ENCODE results near the gene SLC12A7. TPM values are rescaled to one million over a fixed set of nuclear protein-coding genes. Genes with fewer than 3 reads are reported as not detected.

The SLC12A7 gene
- total and polyA plus RNA-seq, 2 of the 13 experiments (the other 11 are each of a cell fraction or from before 2014, with no cell fraction given), result 14.0 to 18.5 TPM

DNA sequence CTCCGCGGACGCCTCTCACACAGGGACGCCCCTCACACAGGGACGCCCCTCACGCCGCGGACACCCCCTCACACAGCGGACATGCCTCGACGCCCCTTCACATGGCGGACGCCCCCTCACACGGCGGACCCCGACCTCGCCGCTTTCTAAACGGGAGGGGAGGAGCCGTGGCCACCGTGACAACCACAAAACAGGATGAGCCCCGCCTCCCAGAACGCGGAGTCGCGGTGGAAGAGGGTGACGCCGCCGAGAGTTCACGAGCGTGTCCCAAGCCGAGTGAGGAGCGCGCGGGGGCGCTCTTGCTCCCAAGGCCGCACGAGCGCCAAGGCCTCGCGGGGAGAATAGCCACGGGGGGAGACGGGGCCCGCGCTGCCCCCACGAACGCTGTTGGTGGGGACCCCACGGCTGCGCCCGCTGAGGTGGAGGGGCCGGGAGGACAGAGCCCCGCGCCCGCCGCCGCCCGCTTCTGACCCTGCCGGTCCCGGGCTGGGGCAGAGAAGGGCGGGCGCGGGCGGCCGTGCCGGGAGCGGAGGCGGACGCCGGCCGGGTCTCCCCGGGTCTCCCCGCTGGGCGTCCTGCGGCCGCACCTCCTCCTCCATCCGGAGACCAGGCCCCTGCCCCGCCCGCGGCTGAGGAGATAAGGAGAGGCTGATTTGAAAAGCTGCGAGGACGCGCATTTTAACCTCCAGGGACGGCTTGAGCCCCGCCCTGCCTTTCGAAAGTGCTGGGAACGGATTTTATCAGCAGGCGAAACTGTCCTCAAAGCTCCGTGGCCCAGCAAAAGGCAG, 107.2 kb downstream of the SLC12A7 start:
- POLR2A ChIA-PET, result no interaction called here
- peak; percentile 46 for ATAC-seq
- DNase-seq (ENCODE audit: low spot score), result no peak
- Histone ChIP-seq H2AFZ (ENCODE audit: low read length) (no peak overlapping the region), H4K20me1 (ENCODE audit: insufficient read depth, low read length) (0 out of 2 replicates have a peak, but pooled peaks cover 3% of the 10 kb centered on the region), H3K79me2 (ENCODE audit: insufficient read depth, low read length) (no peaks in the 10 kb centered on the region), H3K9me3 (ENCODE audit: low read length) (no peaks in the 10 kb centered on the region), H3K9ac (ENCODE audit: insufficient read depth, low read depth, low read length) (no peak overlapping the region), H3K27me3 (ENCODE audit: control insufficient read depth in 1 of 2, insufficient read depth in 2 of 2, low read length in 2 of 2) (peaks cover 9 to 80% of the 10 kb centered on the region in 2 experiments), H3K4me2 (ENCODE audit: low read depth, low read length) (peak overlapping the region; percentile 67), H3K4me3 (replicated peaks in 1 of 3; ENCODE audit: insufficient read depth in 1 of 3, low read depth in 2 of 3, low read length in 3 of 3) (peak overlapping the region; percentile 34 to 67 (median 40); a peak in 5 of 6 replicates), H3K4me1 (ENCODE audit: insufficient read depth, low read length) (peaks cover 43% of the 10 kb centered on the region), H3K36me3 (replicated peaks in 1 of 2; ENCODE audit: control insufficient read depth in 1 of 2, insufficient read depth in 2 of 2, low read length in 2 of 2) (no peaks in the 10 kb centered on the region), H3K27ac (ENCODE audit: extremely low read length, insufficient read depth, low read length) (no peak overlapping the region)
- in situ Hi-C loops (cut with HindIII; ENCODE audit: extremely low pct_ligation_motif_present, low pct_unique_long_range_greater_than_20kb) (no loop called here), intact Hi-C loops (cut with micrococcal nuclease; ENCODE audit: unreplicated experiment) (loop anchor here (5.0 kb wide), 1 partner anchor 163 kb away; no protein-coding TSS in a partner anchor)
- CTCF ChIA-PET (ENCODE audit: low intra/inter-chr PET ratio, low total read pairs), result no interaction called here
- BruUV-seq (replicated peaks), result no TSS peak
- FAIRE-seq, result no peak
- 4% methylated on average over 19 of the region's 88 CpGs for WGBS (ENCODE audit: low lambda C conversion rate)
- peak; percentile 25 for TF ChIP-seq HNRNPLL (IDR thresholded peaks at IDR 0.05; ENCODE audit: low read depth, low read length, poor library complexity, severe bottlenecking)
- peak; percentile 36; the same call in 1 of the 2 replicates for TF ChIP-seq ZSCAN21 (CRISPR knock-in tag; IDR thresholded peaks at IDR 0.05; ENCODE audit: borderline replicate concordance)
- peak; percentile 29; the same call in 1 of the 2 replicates for TF ChIP-seq MYC (CRISPR knock-in tag; IDR thresholded peaks at IDR 0.05; ENCODE audit: borderline replicate concordance)
- TF ChIP-seq CC2D1A (CRISPR knock-in tag; IDR thresholded peaks at IDR 0.05), result no peak
- TF ChIP-seq GPBP1L1 (CRISPR knock-in tag; IDR thresholded peaks at IDR 0.05), result no peak
- TF ChIP-seq, protein P1, sequence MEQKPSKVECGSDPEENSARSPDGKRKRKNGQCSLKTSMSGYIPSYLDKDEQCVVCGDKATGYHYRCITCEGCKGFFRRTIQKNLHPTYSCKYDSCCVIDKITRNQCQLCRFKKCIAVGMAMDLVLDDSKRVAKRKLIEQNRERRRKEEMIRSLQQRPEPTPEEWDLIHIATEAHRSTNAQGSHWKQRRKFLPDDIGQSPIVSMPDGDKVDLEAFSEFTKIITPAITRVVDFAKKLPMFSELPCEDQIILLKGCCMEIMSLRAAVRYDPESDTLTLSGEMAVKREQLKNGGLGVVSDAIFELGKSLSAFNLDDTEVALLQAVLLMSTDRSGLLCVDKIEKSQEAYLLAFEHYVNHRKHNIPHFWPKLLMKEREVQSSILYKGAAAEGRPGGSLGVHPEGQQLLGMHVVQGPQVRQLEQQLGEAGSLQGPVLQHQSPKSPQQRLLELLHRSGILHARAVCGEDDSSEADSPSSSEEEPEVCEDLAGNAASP (CRISPR knock-in tag; IDR thresholded peaks at IDR 0.05; ENCODE audit: borderline replicate concordance), result no peak
- TF ChIP-seq ZNF121 (CRISPR knock-in tag; IDR thresholded peaks at IDR 0.05), result no peak
- TF ChIP-seq, protein P2, sequence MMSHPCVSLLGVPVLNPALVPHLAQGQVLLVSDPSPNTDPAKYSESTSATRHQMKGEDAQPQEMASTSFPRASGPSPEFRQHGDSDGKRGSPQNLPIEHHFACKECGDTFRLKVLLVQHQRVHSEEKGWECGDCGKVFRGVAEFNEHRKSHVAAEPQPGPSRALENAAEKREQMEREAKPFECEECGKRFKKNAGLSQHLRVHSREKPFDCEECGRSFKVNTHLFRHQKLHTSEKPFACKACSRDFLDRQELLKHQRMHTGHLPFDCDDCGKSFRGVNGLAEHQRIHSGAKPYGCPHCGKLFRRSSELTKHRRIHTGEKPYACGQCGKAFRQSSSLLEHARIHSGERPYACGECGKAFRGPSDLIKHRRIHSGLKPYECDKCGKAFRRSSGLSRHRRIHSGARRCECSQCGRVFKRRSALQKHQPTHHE (CRISPR knock-in tag; IDR thresholded peaks at IDR 0.05; ENCODE audit: borderline replicate concordance), result no peak
- TF ChIP-seq, protein P3, sequence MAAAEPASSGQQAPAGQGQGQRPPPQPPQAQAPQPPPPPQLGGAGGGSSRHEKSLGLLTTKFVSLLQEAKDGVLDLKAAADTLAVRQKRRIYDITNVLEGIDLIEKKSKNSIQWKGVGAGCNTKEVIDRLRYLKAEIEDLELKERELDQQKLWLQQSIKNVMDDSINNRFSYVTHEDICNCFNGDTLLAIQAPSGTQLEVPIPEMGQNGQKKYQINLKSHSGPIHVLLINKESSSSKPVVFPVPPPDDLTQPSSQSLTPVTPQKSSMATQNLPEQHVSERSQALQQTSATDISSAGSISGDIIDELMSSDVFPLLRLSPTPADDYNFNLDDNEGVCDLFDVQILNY (CRISPR knock-in tag; conservative IDR thresholded peaks at IDR 0.05), result no peak
- no peak for TF ChIP-seq GLMP (CRISPR knock-in tag; IDR thresholded peaks at IDR 0.05; ENCODE audit: borderline replicate concordance)
- 0 out of 2 replicates have a peak, but pooled peaks have one; percentile 63 for TF ChIP-seq REXO4 (CRISPR knock-in tag; IDR thresholded peaks at IDR 0.05; ENCODE audit: borderline replicate concordance)
- no peak for TF ChIP-seq NFRKB (IDR thresholded peaks at IDR 0.05)
- 0 out of 2 replicates have a peak, but pooled peaks have one; percentile 23 for TF ChIP-seq ZNF772 (CRISPR knock-in tag; IDR thresholded peaks at IDR 0.05)
- TF ChIP-seq ZNF777 (CRISPR knock-in tag; IDR thresholded peaks at IDR 0.05), result peak; percentile 55
- TF ChIP-seq ZFX (CRISPR knock-in tag; IDR thresholded peaks at IDR 0.05; ENCODE audit: low read depth), result peak; percentile 41
- no peak for TF ChIP-seq SATB2 (CRISPR knock-in tag; IDR thresholded peaks at IDR 0.05)
- TF ChIP-seq ZNF878 (CRISPR knock-in tag; IDR thresholded peaks at IDR 0.05), result no peak
- TF ChIP-seq ZNF674 (CRISPR knock-in tag; IDR thresholded peaks at IDR 0.05; ENCODE audit: low read depth), result no peak
